Measurements from ENCODE around the gene C2orf80.
"Not testable (repeated sequence)": the region's sequence is repeated elsewhere in the genome, so short reads cannot be mapped to it uniquely, and the experiment has no call there.

The C2orf80 gene

DNA sequence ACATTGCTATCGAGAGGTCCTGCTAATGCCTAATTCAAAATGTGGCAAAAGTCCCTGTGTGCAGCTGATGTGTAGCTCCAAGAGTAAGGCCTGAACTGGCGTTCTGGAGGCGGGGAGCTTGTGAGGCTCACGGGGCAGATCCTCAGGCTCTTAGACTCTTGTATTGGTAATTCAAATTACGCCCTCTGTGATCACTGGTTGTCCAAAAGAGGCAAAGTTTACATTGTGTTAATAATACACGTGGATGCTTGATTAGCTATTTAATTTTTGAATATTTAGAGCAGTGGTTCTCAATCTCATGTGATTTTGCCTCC is 14.0 kb downstream of the C2orf80 start:
- FAIRE-seq, result no peak

- peak; percentile 78 for FAIRE-seq
These were observed 14.6 kb downstream of the C2orf80 start for GRCh38 chr2:208175069-208175839.

GRCh38 chr2:208174144-208174543 is 15.7 kb downstream of the C2orf80 start:
- FAIRE-seq, result no peak

GRCh38 chr2:208172125-208172524 is 17.7 kb downstream of the C2orf80 start:
- FAIRE-seq, result no peak

- FAIRE-seq, result no peak
These were observed 24.7 kb downstream of the C2orf80 start for GRCh38 chr2:208164951-208165755.

- FAIRE-seq, result no peak
These were observed 26.3 kb downstream of the C2orf80 start, which contains the start of gene CRYGA for GRCh38 chr2:208163489-208163888. Gene CRYGA (minus strand): TSS chr2:208163589. CDS start chr2:208163556, 33 bp downstream.

DNA sequence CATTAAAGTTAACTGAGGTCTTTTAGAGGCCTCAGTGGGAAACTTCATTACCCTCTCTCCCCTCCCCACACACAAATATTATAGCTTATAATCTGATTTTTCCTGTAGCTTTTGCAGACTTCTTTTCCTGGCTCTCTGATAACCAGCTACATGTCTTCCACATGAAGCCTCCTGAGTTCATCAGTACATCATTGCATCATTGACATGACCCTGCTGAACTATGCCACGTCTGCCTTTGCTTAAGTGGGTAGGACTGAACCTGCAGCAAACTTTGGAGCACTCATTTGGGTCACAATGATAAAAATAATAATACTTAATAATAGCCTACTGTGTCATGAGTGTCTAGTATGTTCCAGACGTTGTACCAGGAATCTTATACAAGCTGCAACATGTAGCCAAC is 33.4 kb downstream of the C2orf80 start:
- no peak for FAIRE-seq

GRCh38 chr2:208153156-208153555 is 36.7 kb downstream of the C2orf80 start:
- no peak for FAIRE-seq

DNA sequence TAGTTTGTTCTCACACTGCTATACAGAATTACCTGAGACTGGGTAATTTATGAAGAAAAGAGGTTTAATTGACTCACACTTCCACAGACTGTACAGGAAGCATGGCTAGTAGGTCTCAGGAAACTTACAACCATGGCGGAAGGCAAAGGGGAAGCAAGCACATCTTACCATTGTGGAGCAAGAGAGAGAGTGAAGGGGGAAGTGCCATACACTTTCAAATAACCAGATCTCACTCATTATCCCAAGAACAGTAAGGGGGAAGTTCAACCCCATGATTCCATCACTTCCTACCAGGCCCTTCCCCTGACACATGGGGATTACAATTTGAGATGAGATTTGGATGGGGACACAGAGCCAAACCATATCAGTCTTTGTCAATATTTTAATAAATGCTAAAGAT is 38.9 kb downstream of the C2orf80 start:
- FAIRE-seq, result no peak

DNA sequence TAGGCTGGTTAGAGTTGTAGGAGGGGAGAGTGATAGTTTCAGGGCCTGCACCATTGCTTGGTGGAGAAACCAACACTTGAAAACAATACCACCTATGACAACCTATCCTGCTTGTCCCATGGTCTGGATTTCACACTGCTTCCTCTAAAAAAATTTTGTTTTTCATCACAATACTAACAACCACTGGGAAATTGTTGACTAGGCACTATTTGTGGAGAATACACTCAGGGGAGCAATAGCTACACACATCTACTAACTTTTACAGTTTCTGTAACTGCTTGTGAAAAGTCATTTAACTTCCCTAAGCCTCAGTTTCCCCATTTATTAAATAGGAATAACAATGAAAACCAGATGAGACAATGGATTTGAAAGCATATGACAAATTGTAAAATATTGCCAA is 39.7 kb downstream of the C2orf80 start:
- no peak for FAIRE-seq

DNA sequence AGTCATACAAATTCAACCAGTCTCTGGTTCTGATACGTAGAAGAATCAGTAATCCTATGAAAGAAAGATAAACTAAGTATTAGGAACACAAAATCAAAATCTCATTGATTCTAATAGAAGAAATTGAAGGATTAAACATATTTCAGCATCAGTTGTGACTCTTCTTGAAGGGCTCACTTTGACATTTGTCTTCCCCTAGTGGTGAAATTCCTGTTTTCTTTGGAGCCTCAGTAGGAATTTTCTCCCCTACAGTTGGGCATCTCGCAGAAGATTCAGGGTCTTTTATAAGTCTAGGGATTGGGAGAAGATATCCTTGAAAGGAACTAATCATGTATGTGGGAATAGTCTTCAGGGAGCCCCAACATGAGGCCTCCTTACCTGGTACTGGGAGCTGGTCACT is 41.0 kb downstream of the C2orf80 start:
- FAIRE-seq, result no peak

GRCh38 chr2:208147759-208148158 is 42.1 kb downstream of the C2orf80 start:
- no peak for FAIRE-seq

DNA sequence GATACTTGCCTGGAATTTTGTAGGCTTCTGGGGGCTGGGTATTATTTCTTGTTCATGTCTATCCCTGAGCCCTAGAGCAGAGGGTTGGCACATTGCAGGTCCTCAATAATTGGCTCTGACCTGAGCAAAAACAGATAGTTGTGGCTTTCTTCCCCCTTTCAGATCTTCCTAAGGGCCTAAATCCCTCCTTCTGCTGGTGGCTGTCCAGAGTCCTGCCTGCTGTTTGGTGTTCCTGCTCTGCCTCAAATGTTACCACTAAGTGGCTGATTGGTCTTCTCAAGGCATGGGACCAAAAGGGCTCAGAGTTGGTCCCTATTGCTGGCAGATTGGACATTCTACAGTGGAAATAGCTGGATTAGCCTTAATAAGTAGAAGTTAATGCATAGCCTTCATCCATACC is 42.8 kb downstream of the C2orf80 start:
- no peak for FAIRE-seq

- no peak for FAIRE-seq
These were observed 43.8 kb downstream of the C2orf80 start, which contains the start of gene CRYGB for GRCh38 chr2:208146006-208146405. Gene CRYGB (minus strand): TSS chr2:208146158. CDS start chr2:208146120, 38 bp downstream.

DNA sequence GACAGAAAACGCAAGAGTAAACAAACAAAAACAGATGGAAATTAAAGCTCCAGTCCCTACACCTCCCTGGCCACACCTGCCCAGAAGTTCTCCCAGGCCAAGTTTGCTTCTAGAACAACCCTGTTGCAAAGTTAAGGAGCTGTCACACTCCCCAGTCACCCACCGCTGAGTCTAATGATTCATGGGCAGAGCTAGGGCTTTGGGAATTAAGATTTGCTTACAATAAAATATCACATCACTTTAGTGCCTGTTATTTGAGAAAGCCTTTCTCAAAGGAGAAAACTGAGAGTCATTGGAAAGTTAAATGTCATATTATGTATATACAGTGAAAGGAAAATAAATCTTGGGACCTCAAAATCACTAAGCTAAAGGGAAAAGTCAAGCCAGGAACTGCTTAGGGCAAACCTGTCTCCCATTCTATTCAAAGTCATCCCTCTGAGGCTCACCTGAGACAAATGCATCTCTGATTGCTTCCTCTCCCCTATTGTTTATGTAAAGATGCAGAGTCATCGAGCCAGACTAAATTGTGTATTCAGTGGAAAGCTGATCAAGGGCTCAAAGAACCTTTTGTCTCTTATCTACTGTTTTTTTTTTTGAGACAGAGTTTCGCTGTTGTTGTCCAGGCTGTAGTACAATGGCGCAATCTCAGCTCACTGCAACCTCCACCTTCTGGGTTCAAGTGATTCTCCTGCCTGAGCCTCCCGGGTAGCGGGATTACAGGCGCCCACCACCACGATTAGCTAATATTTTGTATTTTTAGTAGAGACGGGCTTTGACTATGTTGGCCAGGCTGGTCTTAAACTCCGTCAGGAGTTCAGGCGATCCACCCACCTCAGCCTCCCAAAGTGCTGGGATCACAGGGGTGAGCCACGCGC is 46.7 kb downstream of the C2orf80 start:
- FAIRE-seq, result no peak

- FAIRE-seq, result no peak
These were observed 47.4 kb downstream of the C2orf80 start for GRCh38 chr2:208142240-208142924.

- no peak for FAIRE-seq
These were observed 50.4 kb downstream of the C2orf80 start for GRCh38 chr2:208139447-208139846.

DNA sequence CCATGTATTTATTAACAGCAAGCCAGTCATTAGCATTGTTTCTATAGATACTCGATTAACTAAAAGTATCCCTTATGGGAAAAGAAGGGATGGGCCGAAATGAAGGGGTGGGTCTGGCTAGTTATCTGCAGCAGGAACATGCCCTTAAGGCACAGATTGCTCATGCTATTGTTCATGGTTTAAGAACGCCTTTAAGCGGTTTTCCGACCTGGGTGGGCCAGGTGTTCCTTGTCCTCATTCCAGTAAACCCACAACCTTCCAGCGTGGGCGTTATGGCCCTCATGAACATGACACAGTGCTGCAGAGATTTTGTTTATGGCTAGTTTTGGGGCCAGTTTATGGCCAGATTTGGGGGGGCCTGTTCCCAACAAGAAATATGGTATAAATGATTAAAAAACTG is 51.5 kb downstream of the C2orf80 start:
- FAIRE-seq, result not testable (repeated sequence)

DNA sequence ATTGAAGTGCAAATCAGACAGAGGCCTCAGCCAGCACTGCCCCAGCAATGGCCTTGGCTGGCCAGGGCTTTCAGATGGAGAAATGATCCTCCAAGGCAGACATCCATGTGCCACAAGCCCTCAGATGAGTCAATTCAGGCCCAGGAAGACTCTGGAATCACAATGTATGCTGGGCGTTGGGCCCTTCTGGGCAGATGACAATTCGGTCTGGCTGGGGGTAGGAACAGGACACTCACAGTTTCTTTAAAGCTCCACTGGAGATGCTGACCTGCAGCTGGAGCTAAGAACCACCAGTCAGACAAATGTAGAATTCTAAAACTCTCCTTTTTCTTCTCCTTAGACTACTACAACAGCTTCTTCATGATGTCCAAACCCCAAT is 53.1 kb downstream of the C2orf80 start:
- no peak for FAIRE-seq

GRCh38 chr2:208135794-208136715 is 53.8 kb downstream of the C2orf80 start:
- no peak for FAIRE-seq

GRCh38 chr2:208134928-208135586 is 54.8 kb downstream of the C2orf80 start:
- FAIRE-seq, result no peak

Data from TTC549 (cell line).